ENCODE results near the gene SEMA4A.

SEMA4A gene

DNA sequence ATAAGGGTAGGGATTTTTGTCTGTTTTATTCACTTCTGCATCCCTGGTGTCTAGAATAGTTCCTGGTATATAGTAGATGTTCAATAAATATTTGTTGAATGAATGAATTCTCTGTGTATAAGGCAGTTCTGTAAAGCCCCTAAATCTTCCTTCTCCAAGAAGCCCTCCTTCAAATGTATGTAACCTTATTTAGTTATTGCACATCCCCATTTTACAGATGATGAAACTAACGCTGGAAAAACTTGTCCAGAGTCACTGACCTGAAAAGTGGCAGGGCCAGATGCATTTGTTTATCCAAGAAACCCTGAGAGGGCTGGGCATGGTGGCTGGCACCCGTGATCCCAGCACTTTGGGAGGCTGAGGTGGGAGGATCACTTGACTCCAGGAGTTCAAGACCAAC, 43.1 kb upstream of the SEMA4A start:
- no peak for TF ChIP-seq CTCF (conservative IDR thresholded peaks at IDR 0.05)

GRCh38 chr1:156111355-156111962, 41.9 kb upstream of the SEMA4A start:
- TF ChIP-seq CTCF (conservative IDR thresholded peaks at IDR 0.05) = no peak
- H3K27ac ChIP-seq = no peak overlapping the region

More for the DNA sequence above, 43.1 kb upstream of the SEMA4A start:
- no peak overlapping the region for H3K27ac ChIP-seq

GRCh38 chr1:156112276-156113137, 40.9 kb upstream of the SEMA4A start:
- no peak for TF ChIP-seq CTCF (conservative IDR thresholded peaks at IDR 0.05)
- H3K27ac ChIP-seq = no peak overlapping the region

DNA sequence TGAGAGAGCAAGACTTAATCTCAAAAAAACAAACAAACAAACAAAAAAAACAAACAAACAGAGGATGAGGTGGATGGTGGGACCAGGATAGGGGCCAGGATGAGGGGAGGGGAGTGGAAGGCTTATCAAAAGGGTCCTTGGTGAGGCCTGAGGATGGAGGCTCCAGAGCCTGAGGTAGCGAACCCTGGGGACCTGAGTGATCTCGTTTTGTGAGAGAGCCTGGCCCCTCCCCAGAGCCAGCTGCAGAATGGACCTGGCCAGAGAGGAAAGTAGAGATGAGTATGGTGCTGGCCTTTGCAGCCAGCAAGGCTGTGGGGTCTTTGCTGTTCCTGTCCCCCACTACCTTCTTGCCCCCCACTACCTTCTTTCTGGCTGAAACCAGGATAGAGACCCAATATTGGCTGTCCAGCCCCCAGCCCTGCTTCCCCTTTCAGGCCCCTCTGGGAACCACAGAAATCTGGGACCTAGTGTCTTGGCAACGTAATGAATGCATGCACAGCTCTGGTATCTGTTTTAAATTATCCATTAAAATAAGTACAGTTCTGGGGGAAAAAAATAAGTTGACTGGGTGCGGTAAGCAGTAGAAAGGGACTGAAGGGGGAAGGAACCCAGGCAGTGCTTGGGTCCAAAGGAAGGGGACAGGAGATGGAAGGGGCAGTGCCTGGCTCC, 40.0 kb upstream of the SEMA4A start:
- H3K27ac ChIP-seq = no peak overlapping the region
- TF ChIP-seq CTCF (conservative IDR thresholded peaks at IDR 0.05) = no peak

DNA sequence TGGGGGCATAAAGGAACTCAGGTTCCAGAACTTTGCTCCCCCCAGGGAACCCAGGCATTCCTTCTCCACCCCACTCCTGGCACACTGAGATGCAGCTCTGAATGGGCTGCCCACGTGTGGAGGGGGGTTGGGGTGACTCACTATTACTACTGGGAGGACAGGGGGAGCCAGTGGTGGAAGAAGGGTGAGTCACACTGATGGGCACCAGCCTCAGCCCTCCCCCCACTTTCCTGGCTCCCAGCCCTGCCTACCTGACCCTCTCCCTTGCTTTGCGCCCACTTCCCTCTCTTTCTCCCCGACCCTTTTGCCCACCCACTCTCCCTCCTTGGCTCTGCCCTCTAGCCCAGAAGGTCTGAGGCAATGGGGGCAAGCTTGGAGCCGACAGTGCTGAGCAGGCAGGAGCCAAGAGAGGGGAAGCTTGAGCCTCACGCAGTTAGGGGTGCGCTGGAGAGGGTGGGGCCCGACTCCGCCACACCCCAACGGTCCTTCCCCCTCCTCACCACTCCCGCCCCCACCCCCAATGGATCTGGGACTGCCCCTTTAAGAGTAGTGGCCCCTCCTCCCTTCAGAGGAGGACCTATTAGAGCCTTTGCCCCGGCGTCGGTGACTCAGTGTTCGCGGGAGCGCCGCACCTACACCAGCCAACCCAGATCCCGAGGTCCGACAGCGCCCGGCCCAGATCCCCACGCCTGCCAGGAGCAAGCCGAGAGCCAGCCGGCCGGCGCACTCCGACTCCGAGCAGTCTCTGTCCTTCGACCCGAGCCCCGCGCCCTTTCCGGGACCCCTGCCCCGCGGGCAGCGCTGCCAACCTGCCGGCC, 39.1 kb upstream of the SEMA4A start, which contains the start of gene LMNA:
LMNA (plus strand) TSS at position 611 of the 818 bp plus-strand sequence. CDS start 208 bp downstream, outside the sequence.
- TF ChIP-seq CTCF (conservative IDR thresholded peaks at IDR 0.05) = no peak
- H3K27ac ChIP-seq = peak within 1 kb of the TSS; percentile 62; the same call in 1 of the 2 replicates

DNA sequence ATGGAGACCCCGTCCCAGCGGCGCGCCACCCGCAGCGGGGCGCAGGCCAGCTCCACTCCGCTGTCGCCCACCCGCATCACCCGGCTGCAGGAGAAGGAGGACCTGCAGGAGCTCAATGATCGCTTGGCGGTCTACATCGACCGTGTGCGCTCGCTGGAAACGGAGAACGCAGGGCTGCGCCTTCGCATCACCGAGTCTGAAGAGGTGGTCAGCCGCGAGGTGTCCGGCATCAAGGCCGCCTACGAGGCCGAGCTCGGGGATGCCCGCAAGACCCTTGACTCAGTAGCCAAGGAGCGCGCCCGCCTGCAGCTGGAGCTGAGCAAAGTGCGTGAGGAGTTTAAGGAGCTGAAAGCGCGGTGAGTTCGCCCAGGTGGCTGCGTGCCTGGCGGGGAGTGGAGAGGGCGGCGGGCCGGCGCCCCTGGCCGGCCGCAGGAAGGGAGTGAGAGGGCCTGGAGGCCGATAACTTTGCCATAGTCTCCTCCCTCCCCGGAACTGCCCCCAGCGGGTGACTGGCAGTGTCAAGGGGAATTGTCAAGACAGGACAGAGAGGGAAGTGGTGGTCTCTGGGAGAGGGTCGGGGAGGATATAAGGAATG, 38.4 kb upstream of the SEMA4A start:
- peak overlapping the region; percentile 62; the same call in 1 of the 2 replicates for H3K27ac ChIP-seq
- TF ChIP-seq CTCF (conservative IDR thresholded peaks at IDR 0.05) = no peak
